Testis (tissue), 2 donors: Measurements from ENCODE around the gene ZSWIM5.
"Not testable (repeated sequence)": the region's sequence is repeated elsewhere in the genome, so short reads cannot be mapped to it uniquely, and the experiment has no call there.

ENCODE experiments used
- POLR2A ChIP-seq: fragments of 450-650 bp; IDR thresholded peaks from one replicate; pipeline ENCODE4 v1.6.1; 2017; ENCODE audit warnings: antibody characterized with exemption, mild to moderate bottlenecking, moderate library complexity
- TF ChIP-seq, protein P1 (sequence below), 3 experiments: fragments of 450-650 bp in 2 of 3; fragments of 200-600 bp in 1 of 3; sonication (generic) in 1 of 3; IDR thresholded peaks; one replicate each; pipeline ENCODE4 v1.5.1; 2016 to 2019; ENCODE audit warnings: antibody characterized with exemption in 3 of 3, mild to moderate bottlenecking in 2 of 3, moderate library complexity in 1 of 3

- TF ChIP-seq, protein P1, sequence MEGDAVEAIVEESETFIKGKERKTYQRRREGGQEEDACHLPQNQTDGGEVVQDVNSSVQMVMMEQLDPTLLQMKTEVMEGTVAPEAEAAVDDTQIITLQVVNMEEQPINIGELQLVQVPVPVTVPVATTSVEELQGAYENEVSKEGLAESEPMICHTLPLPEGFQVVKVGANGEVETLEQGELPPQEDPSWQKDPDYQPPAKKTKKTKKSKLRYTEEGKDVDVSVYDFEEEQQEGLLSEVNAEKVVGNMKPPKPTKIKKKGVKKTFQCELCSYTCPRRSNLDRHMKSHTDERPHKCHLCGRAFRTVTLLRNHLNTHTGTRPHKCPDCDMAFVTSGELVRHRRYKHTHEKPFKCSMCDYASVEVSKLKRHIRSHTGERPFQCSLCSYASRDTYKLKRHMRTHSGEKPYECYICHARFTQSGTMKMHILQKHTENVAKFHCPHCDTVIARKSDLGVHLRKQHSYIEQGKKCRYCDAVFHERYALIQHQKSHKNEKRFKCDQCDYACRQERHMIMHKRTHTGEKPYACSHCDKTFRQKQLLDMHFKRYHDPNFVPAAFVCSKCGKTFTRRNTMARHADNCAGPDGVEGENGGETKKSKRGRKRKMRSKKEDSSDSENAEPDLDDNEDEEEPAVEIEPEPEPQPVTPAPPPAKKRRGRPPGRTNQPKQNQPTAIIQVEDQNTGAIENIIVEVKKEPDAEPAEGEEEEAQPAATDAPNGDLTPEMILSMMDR (IDR thresholded peaks at IDR 0.05): not testable (repeated sequence)
- not testable (repeated sequence) for TF ChIP-seq POLR2A
These were observed 73.7 kb downstream of the ZSWIM5 start for GRCh38 chr1:45132719-45133118.
